GM21381 (cell line): ENCODE data around the gene FOXD4L1.
A peak's percentile ranks its signal among the peaks of the same experiment; 100 is the strongest.
"Not testable (repeated sequence)": the region's sequence is repeated elsewhere in the genome, so short reads cannot be mapped to it uniquely, and the experiment has no call there.

Experiments
- ATAC-seq: cut with Tn5 transposase; IDR thresholded peaks from one replicate; pipeline ENCODE4 v1.9.1; 2021; ENCODE audit warnings: mild to moderate bottlenecking, moderate library complexity; ENCODE audit not compliant: unreplicated experiment

Gene FOXD4L1

GRCh38 chr2:113498365-113498764, at the start of gene FOXD4L1:
Gene FOXD4L1, plus strand, starts transcription at chr2:113498665. Its CDS starts 592 bp downstream, at chr2:113499257.
- not testable (repeated sequence) for ATAC-seq

- ATAC-seq, result not testable (repeated sequence)
Measured at GRCh38 chr2:113465770-113466169, 32.7 kb upstream of the FOXD4L1 start.

GRCh38 chr2:113476688-113477368, 21.6 kb upstream of the FOXD4L1 start:
- ATAC-seq, result not testable (repeated sequence)

GRCh38 chr2:113496527-113496926, 1.9 kb upstream of the FOXD4L1 start:
- not testable (repeated sequence) for ATAC-seq

- ATAC-seq, result not testable (repeated sequence)
Measured at GRCh38 chr2:113499019-113499885, 787 bp downstream of the FOXD4L1 start.

GRCh38 chr2:113499886-113500722, 1.6 kb downstream of the FOXD4L1 start:
- ATAC-seq, result not testable (repeated sequence)

GRCh38 chr2:113500723-113501038, 2.2 kb downstream of the FOXD4L1 start:
- not testable (repeated sequence) for ATAC-seq

- peak; percentile 15 for ATAC-seq
Measured at GRCh38 chr2:113502216-113503093, 4.0 kb downstream of the FOXD4L1 start.

GRCh38 chr2:113503094-113504042, 4.9 kb downstream of the FOXD4L1 start:
- ATAC-seq, result peak; percentile 66

- ATAC-seq, result not testable (repeated sequence)
Measured at GRCh38 chr2:113504081-113504480, 5.6 kb downstream of the FOXD4L1 start.

- ATAC-seq, result not testable (repeated sequence)
Measured at GRCh38 chr2:113507394-113508140, 9.1 kb downstream of the FOXD4L1 start.

- not testable (repeated sequence) for ATAC-seq
Measured at GRCh38 chr2:113508187-113508586, 9.7 kb downstream of the FOXD4L1 start.

GRCh38 chr2:113510913-113511312, 12.4 kb downstream of the FOXD4L1 start:
- ATAC-seq, result not testable (repeated sequence)

GRCh38 chr2:113511859-113512258, 13.4 kb downstream of the FOXD4L1 start:
- not testable (repeated sequence) for ATAC-seq

GRCh38 chr2:113515457-113515856, 17.0 kb downstream of the FOXD4L1 start:
- not testable (repeated sequence) for ATAC-seq

GRCh38 chr2:113515995-113516394, 17.5 kb downstream of the FOXD4L1 start:
- ATAC-seq, result not testable (repeated sequence)

- ATAC-seq, result not testable (repeated sequence)
Measured at GRCh38 chr2:113517025-113517424, 18.6 kb downstream of the FOXD4L1 start.

GRCh38 chr2:113520837-113521236, 22.4 kb downstream of the FOXD4L1 start:
- ATAC-seq, result not testable (repeated sequence)
